GM18526 (cell line): ENCODE data around the gene KLHL3.

ENCODE experiments used
- POLR2A ChIP-seq: IDR thresholded peaks from 3 replicates; pipeline ENCODE4 v1.6.1; 2011; ENCODE audit not compliant: insufficient read length; ENCODE audit errors: extremely low read depth

Gene KLHL3

GRCh38 chr5:137735555-137736284, at the start of gene KLHL3:
KLHL3 (minus strand) TSS chr5:137736089; CDS start chr5:137735646, 443 bp downstream.
- TF ChIP-seq POLR2A: no peak

- TF ChIP-seq POLR2A: no peak
Measured at GRCh38 chr5:137782984-137783536, 47.2 kb upstream of the KLHL3 start.

- no peak for TF ChIP-seq POLR2A
Measured at GRCh38 chr5:137782055-137782454, 46.2 kb upstream of the KLHL3 start.

- no peak for TF ChIP-seq POLR2A
Measured at GRCh38 chr5:137778772-137779564, 43.1 kb upstream of the KLHL3 start.

GRCh38 chr5:137761566-137761965, 25.7 kb upstream of the KLHL3 start:
- TF ChIP-seq POLR2A: no peak

- no peak for TF ChIP-seq POLR2A
Measured at GRCh38 chr5:137760719-137761516, 25.0 kb upstream of the KLHL3 start.

GRCh38 chr5:137760294-137760693, 24.4 kb upstream of the KLHL3 start:
- TF ChIP-seq POLR2A: no peak

GRCh38 chr5:137758715-137759306, 22.9 kb upstream of the KLHL3 start:
- TF ChIP-seq POLR2A: no peak

- TF ChIP-seq POLR2A: no peak
Measured at GRCh38 chr5:137758121-137758520, 22.2 kb upstream of the KLHL3 start.

GRCh38 chr5:137757634-137758033, 21.7 kb upstream of the KLHL3 start:
- TF ChIP-seq POLR2A: no peak

GRCh38 chr5:137754961-137755762, 19.3 kb upstream of the KLHL3 start:
- no peak for TF ChIP-seq POLR2A

- peak; percentile 96 for TF ChIP-seq POLR2A
Measured at GRCh38 chr5:137754188-137754960, 18.5 kb upstream of the KLHL3 start, which contains the start of gene HNRNPA0. HNRNPA0 (minus strand) TSS chr5:137754363; CDS start chr5:137754066, 297 bp downstream.

- TF ChIP-seq POLR2A: no peak
Measured at GRCh38 chr5:137753691-137754187, 17.9 kb upstream of the KLHL3 start.
